Measurements from ENCODE around the gene ZSWIM4.

GRCh38 chr19:13806728-13807127, 11.5 kb downstream of the ZSWIM4 start:
- TF ChIP-seq CTCF (IDR thresholded peaks at IDR 0.05) (no peak), POLR2A (IDR thresholded peaks at IDR 0.05) (no peak)

Data from right lobe of liver (tissue), 4 donors.